ENCODE data around the gene TMEM38B.
"Not testable (repeated sequence)": the region's sequence is repeated elsewhere in the genome, so short reads cannot be mapped to it uniquely, and the experiment has no call there.

The TMEM38B gene

DNA sequence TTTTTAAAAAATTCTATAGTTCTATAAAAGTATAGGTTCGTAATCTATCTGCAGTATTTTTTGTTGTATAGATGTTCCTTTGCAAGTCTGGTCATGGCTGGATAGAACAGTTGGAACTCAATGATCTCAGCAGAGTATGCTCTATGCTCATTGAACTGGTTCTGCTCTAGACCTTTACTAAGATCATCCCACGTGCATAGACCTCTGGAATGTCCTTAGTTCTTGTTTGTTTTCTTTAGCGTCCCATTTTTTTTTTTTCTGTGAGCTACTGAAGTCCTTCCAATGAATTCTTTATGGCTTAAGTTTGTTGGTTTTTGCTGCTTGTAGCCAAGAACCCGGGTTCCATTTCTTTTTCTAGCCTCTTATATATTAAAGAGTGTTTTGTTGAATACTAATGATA lies 3.5 kb downstream of the TMEM38B start:
- no peak overlapping the region for H3K4me3 ChIP-seq (ENCODE audit: low read length)
- DNase-seq (ENCODE audit: low read depth): no peak
- TF ChIP-seq, protein P1, sequence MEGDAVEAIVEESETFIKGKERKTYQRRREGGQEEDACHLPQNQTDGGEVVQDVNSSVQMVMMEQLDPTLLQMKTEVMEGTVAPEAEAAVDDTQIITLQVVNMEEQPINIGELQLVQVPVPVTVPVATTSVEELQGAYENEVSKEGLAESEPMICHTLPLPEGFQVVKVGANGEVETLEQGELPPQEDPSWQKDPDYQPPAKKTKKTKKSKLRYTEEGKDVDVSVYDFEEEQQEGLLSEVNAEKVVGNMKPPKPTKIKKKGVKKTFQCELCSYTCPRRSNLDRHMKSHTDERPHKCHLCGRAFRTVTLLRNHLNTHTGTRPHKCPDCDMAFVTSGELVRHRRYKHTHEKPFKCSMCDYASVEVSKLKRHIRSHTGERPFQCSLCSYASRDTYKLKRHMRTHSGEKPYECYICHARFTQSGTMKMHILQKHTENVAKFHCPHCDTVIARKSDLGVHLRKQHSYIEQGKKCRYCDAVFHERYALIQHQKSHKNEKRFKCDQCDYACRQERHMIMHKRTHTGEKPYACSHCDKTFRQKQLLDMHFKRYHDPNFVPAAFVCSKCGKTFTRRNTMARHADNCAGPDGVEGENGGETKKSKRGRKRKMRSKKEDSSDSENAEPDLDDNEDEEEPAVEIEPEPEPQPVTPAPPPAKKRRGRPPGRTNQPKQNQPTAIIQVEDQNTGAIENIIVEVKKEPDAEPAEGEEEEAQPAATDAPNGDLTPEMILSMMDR (conservative IDR thresholded peaks at IDR 0.05; ENCODE audit: low read length): no peak

DNA sequence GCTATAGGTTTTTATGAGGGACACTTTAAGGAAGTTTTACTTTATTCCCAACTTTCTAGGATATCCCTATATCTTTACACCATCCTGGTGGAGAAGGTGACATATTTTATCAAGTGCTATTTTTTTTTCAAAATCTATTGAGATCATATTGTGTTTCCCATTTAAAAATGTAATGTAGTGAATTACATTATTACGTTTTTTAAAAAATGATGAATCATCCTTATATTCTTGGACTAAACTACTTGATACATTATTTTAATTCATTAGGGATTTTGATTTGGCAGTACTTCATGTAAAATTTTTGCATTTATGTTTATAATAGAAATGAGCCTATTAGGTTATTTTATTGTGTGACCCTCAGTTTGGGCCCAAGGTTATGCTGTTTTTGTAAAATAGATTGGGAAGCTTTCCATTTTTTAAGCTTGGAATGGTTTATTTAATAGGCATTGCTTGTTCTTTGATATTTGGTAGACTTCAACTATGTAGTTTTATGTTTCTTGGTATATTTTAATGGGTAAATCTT lies 4.1 kb downstream of the TMEM38B start:
- H3K4me3 ChIP-seq (ENCODE audit: low read length): no peak overlapping the region
- TF ChIP-seq, protein P1 (conservative IDR thresholded peaks at IDR 0.05; ENCODE audit: low read length): no peak
- DNase-seq (ENCODE audit: low read depth): no peak

DNA sequence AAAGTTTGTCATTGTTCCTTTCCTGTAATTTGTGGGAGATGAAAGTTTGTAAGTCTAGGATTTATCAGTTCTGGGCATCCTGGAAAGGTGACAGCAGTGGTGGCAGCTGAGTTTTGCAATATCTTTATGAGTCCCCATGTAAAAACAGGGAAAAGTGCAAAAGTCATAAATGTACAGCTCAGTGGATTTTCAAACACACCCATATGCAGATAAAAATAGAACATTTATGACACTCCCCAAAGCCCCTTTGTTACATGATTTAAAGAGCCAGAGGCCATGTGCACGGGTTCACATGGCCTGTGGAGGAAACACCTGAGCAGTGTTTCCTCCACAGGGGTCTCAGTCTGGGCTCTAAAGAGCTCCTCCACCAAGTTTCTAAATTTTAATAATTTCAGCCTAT lies 6.3 kb downstream of the TMEM38B start:
- TF ChIP-seq, protein P1 (conservative IDR thresholded peaks at IDR 0.05; ENCODE audit: low read length): no peak
- H3K4me3 ChIP-seq (ENCODE audit: low read length): no peak overlapping the region
- DNase-seq (ENCODE audit: low read depth): no peak

DNA sequence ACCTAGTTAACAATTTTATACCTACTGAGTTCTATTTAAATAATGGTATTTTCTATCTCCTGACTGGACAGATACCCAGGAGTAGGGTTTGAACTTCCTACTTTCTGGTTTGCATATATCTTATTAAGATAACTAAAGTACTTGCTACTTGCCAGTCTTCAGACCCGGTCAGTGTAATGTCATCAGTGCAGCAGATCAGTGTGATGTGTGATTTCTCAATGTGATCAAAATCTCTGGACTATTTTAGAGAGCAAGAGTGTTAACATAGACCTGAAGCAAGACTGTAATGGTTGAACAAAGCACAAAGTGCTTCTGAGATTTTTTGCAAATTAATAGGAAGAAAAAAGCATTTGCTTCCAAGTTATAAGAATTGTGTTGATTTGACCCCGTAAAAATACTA lies 6.8 kb downstream of the TMEM38B start:
- no peak for DNase-seq (ENCODE audit: low read depth)
- H3K4me3 ChIP-seq (ENCODE audit: low read length): no peak overlapping the region
- TF ChIP-seq, protein P1 (conservative IDR thresholded peaks at IDR 0.05; ENCODE audit: low read length): no peak

DNA sequence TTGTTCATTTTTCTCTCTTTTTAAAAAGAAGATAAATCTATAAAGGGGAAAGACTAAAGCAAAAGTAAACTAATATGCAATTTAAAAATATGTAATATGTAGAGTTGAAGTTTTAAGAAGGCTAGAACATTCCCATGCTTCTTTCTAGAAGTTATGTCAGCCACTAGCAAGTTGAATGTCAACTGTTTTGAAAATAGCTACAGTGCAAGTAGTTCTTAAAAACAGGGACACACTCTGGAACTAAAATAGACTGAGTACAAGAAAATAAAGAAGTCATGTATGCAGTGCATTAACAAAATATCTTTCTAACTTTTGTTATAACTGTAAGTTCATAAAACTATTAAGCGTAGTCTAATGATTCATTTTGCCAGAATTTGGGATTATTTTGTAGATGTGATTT lies 7.9 kb downstream of the TMEM38B start:
- no peak overlapping the region for H3K4me3 ChIP-seq (ENCODE audit: low read length)
- no peak for DNase-seq (ENCODE audit: low read depth)
- TF ChIP-seq, protein P1 (conservative IDR thresholded peaks at IDR 0.05; ENCODE audit: low read length): no peak

DNA sequence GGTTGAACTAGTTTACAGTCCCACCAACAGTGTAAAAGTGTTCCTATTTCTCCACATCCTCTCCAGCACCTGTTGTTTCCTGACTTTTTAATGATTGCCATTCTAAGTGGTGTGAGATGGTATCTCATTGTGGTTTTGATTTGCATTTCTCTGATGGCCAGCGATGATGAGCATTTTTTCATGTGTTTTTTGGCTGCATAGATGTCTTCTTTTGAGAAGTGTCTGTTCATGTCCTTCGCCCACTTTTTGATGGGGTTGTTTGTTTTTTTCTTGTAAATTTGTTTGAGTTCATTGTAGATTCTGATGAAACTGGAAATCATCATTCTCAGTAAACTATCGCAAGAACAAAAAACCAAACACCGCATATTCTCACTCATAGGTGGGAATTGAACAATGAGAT lies 9.3 kb downstream of the TMEM38B start:
- DNase-seq (ENCODE audit: low read depth); H3K4me3 ChIP-seq (ENCODE audit: low read length): not testable (repeated sequence)

DNA sequence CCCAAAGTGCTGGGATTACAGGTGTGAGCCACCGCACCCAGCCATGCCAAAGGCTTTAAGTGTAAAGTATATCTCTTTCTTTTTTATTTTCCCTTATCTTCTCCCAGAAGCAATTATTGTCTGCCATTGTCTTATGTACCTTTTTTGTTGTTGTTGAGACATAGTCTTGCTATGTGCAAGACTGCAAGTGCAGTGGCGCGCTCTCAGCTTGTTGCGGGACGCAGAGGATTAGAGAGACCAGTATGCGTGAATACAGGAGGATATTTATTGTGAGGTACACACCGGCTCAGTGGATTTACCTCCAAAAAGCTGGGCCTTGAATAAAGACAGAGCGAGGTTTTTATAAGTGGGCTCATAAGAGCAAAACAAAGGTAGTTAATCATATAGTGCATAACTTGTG lies 11.8 kb downstream of the TMEM38B start:
- no peak for DNase-seq (ENCODE audit: low read depth)
- TF ChIP-seq, protein P1 (conservative IDR thresholded peaks at IDR 0.05; ENCODE audit: low read length): no peak
- no peak overlapping the region for H3K4me3 ChIP-seq (ENCODE audit: low read length)

DNA sequence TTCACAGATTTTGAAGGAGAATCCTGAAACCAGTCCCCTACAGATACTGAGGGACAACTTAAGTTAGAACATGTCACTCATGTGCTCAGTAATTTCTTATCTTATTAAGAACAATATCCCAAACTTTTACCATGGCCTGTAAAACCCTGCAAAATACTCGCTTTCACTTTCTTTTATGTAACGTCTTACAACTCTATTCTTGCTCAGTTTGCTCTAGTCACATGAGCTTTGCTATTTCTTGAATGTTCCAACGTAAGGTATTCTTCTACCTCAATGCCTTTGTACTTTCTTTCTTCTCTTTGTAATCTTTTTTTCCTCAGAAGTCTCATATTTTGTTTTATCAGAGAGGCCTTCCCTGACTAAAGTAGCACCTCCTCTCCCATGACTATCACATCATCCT lies 14.1 kb downstream of the TMEM38B start:
- no peak overlapping the region for H3K4me3 ChIP-seq (ENCODE audit: low read length)
- TF ChIP-seq, protein P1 (conservative IDR thresholded peaks at IDR 0.05; ENCODE audit: low read length): no peak
- no peak for DNase-seq (ENCODE audit: low read depth)

Measured in AG10803 (cell line).